Ovary (tissue), 9 donors: Measurements from ENCODE around the gene KCNIP4. TPM values are rescaled to one million over a fixed set of nuclear protein-coding genes. Genes with fewer than 3 reads are reported as not detected.

Experiments
- DNase-seq, 5 donors: peaks; one replicate each; pipeline ENCODE4 v3.0.0-alpha.2; 2019 to 2020
- H3K27ac ChIP-seq, 2 donors: fragments of 200-600 bp; one replicate each; pipeline versions ENCODE4 v1.5.1 to v1.8.0; 2019 to 2022
- H3K27me3 ChIP-seq: fragments of 200-600 bp; one replicate; pipeline ENCODE4 v1.8.0; 2022
- H3K36me3 ChIP-seq: fragments of 200-600 bp; sonication (generic); one replicate; pipeline ENCODE4 v1.5.1; 2019
- H3K4me1 ChIP-seq: one replicate; pipeline ENCODE4 v1.8.1; 2013; ENCODE audit warnings: mild to moderate bottlenecking, moderate library complexity; ENCODE audit not compliant: insufficient read depth
- H3K4me3 ChIP-seq: fragments of 200-600 bp; sonication (generic); one replicate; pipeline ENCODE4 v1.5.1; 2017
- H3K9me3 ChIP-seq, 2 donors: fragments of 200-600 bp in 1 of 2; sonication (generic) in 1 of 2; one replicate each; pipeline versions ENCODE4 v1.5.1 to v1.8.1; 2013 to 2019; ENCODE audit warnings: mild to moderate bottlenecking in 1 of 2, moderate library complexity in 1 of 2
- CTCF ChIP-seq, 3 donors: fragments of 450-650 bp in 2 of 3; fragments of 200-600 bp in 1 of 3; IDR thresholded peaks; one replicate each; pipeline versions ENCODE4 v1.5.1 to v1.8.0; 2016 to 2022; ENCODE audit warnings: antibody characterized with exemption in 3 of 3, mild to moderate bottlenecking in 1 of 3
- EP300 ChIP-seq: sonication (generic); formaldehyde crosslinking; IDR thresholded peaks from one replicate; pipeline ENCODE4 v1.6.1; 2017; ENCODE audit warnings: antibody characterized with exemption
- POLR2A ChIP-seq: fragments of 450-650 bp; IDR thresholded peaks from one replicate; pipeline ENCODE4 v1.6.1; 2017; ENCODE audit warnings: antibody characterized with exemption, mild to moderate bottlenecking, moderate library complexity
- WGBS, 3 donors: extraction: QIAGEN DNeasy Blood & Tissue Kit in 1 of 3; methylation state at CpG; one replicate each; pipeline versions ENCODE4 v1.1.5 to v1.1.7; 2013 to 2017; 5-methylcytosine and 5-hydroxymethylcytosine counted together
- intact Hi-C, 4 donors: fragments of 100-400 bp; cut with DNase I; formaldehyde crosslinking; loops; one replicate each; pipeline versions ENCODE4 v1.11.0 to v1.15.1; 2022 to 2023
- polyA plus RNA-seq, 2 donors: library from polyadenylated mRNA; stranded (reverse); fragments of 200-250 nt in 1 of 2; fragments of 350-450 nt in 1 of 2; fragmentation: Illumina TruSeq in 1 of 2; extraction: RNeasy Lipid Tissue Mini Kit (QIAGEN cat#74804) in 1 of 2; gene quantifications; one replicate each; pipeline ENCODE4 v1.2.3, GENCODE V29; 2013 to 2014
- total RNA-seq, 7 donors: library from RNA; depleted of rRNA in 2 of 7; stranded (reverse); fragments of >200 nt in 2 of 7; fragmentation: NEBNext Ultra II Directional in 3 of 7; extraction: Animal tissue kit (Norgen Biotek cat#: 25700) in 3 of 7; gene quantifications; one replicate each; pipeline versions ENCODE4 v1.1.0 to v1.2.4, GENCODE V29; 2016 to 2023
- donor health status: DM: no; HTN: no; CAD: no; lungs with moderate emphysema.
- donor health status: DM: no; HTN: no; CAD: no.
- donor health status: Bipolar disorder and iron deficiency.
- donor health status: DM: yes; HTN: yes; CAD: no.
- donor health status: DM: no; HTN: no; CAD: no.
- donor health status: DM: yes; HTN: yes; CAD: no.

The KCNIP4 gene
- total and polyA plus RNA-seq, 9 donors = 0.11 to 3.9 (median 0.93) TPM; not detected in 1

- WGBS, 3 donors = 68 to 77% (median 74%) methylated on average over 5 of the region's 5 CpGs
- H3K4me1 ChIP-seq = peaks cover 1% of the 10 kb centered on the region
- H3K36me3 ChIP-seq = no peaks in the 10 kb centered on the region
- no peaks in the 10 kb centered on the region for H3K27me3 ChIP-seq
- no peaks in the 10 kb centered on the region for H3K9me3 ChIP-seq
- no peak overlapping the region for H3K27ac ChIP-seq
- H3K4me3 ChIP-seq = no peak overlapping the region
- intact Hi-C loops = no loop called here
- DNase-seq = no peak
- TF ChIP-seq EP300 = no peak
- TF ChIP-seq POLR2A = no peak
- TF ChIP-seq CTCF (IDR thresholded peaks at IDR 0.05) = no peak
These were observed 1069.8 kb downstream of the KCNIP4 start for GRCh38 chr4:20878806-20879205.

GRCh38 chr4:20870436-20870835 lies 1078.1 kb downstream of the KCNIP4 start:
- intact Hi-C loops = no loop called here
- Histone ChIP-seq H3K9me3 (no peaks in the 10 kb centered on the region), H3K27me3 (no peaks in the 10 kb centered on the region), H3K27ac (no peak overlapping the region), H3K4me3 (no peak overlapping the region), H3K4me1 (no peaks in the 10 kb centered on the region), H3K36me3 (no peaks in the 10 kb centered on the region)
- WGBS, 3 donors = 80 to 89% (median 84%) methylated on average over 1 of the region's 1 CpG
- TF ChIP-seq POLR2A (no peak), EP300 (no peak), CTCF (IDR thresholded peaks at IDR 0.05) (no peak)
- no peak for DNase-seq

GRCh38 chr4:20868108-20868507 lies 1080.5 kb downstream of the KCNIP4 start:
- no peaks in the 10 kb centered on the region for H3K4me1 ChIP-seq
- no peak overlapping the region for H3K4me3 ChIP-seq
- no peaks in the 10 kb centered on the region for H3K9me3 ChIP-seq
- intact Hi-C loops = no loop called here
- no peak overlapping the region for H3K27ac ChIP-seq
- DNase-seq = no peak
- 2 to 76% (median 69%) methylated on average over 1 of the region's 1 CpG for WGBS, 3 donors
- TF ChIP-seq EP300 (no peak), CTCF (IDR thresholded peaks at IDR 0.05) (no peak)
- H3K36me3 ChIP-seq = no peaks in the 10 kb centered on the region
- no peaks in the 10 kb centered on the region for H3K27me3 ChIP-seq

- Histone ChIP-seq H3K27me3 (no peaks in the 10 kb centered on the region), H3K36me3 (no peaks in the 10 kb centered on the region), H3K4me3 (no peak overlapping the region), H3K4me1 (no peaks in the 10 kb centered on the region), H3K27ac (no peak overlapping the region), H3K9me3 (no peaks in the 10 kb centered on the region)
- no peak for DNase-seq
- TF ChIP-seq POLR2A = no peak
- no peak for TF ChIP-seq CTCF (IDR thresholded peaks at IDR 0.05)
- TF ChIP-seq EP300 = no peak
- 57 to 78% (median 62%) methylated on average over 3 of the region's 3 CpGs for WGBS, 3 donors
- intact Hi-C loops = no loop called here
These were observed 1087.7 kb downstream of the KCNIP4 start for GRCh38 chr4:20860878-20861277.
